Astrocyte (in vitro differentiated cells and primary cell): ENCODE data around the gene FZD10.

ENCODE experiments used
- EZH2 ChIP-seq: IDR thresholded peaks from 2 replicates; pipeline ENCODE4 v1.6.1; 2012; ENCODE audit warnings: mild to moderate bottlenecking, low read length, inconsistent platforms; ENCODE audit not compliant: insufficient read depth
- TF ChIP-seq, protein P1 (sequence below): IDR thresholded peaks from 2 replicates; pipeline ENCODE4 v1.5.1; 2011; ENCODE audit warnings: low read depth, mild to moderate bottlenecking, inconsistent platforms, low read length, moderate library complexity; ENCODE audit not compliant: insufficient read depth

DNA sequence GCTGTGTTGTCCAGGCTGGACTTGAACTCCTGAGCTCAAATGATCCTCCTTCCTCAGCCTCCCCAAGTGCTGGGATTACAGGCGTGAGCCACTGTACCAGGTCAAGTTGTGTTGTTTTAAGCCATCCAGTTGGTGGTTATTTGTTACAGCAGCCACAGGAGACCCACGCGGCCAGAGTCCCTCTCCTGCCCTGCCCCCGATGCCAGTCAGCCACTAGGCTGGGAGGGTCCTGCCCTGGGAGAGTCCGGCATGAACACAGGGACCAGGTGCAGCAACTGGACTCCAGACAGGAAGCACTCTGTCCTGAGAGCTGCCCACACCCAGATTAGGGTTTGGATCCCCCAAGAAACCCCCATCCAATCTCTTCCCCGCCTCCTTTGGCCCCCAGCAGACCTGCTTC, 44.1 kb upstream of the FZD10 start:
- TF ChIP-seq, protein P1, sequence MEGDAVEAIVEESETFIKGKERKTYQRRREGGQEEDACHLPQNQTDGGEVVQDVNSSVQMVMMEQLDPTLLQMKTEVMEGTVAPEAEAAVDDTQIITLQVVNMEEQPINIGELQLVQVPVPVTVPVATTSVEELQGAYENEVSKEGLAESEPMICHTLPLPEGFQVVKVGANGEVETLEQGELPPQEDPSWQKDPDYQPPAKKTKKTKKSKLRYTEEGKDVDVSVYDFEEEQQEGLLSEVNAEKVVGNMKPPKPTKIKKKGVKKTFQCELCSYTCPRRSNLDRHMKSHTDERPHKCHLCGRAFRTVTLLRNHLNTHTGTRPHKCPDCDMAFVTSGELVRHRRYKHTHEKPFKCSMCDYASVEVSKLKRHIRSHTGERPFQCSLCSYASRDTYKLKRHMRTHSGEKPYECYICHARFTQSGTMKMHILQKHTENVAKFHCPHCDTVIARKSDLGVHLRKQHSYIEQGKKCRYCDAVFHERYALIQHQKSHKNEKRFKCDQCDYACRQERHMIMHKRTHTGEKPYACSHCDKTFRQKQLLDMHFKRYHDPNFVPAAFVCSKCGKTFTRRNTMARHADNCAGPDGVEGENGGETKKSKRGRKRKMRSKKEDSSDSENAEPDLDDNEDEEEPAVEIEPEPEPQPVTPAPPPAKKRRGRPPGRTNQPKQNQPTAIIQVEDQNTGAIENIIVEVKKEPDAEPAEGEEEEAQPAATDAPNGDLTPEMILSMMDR, result no peak
- TF ChIP-seq EZH2, result no peak
